ENCODE data around the gene FRK.
"Not testable (repeated sequence)": the region's sequence is repeated elsewhere in the genome, so short reads cannot be mapped to it uniquely, and the experiment has no call there.

The FRK gene

DNA sequence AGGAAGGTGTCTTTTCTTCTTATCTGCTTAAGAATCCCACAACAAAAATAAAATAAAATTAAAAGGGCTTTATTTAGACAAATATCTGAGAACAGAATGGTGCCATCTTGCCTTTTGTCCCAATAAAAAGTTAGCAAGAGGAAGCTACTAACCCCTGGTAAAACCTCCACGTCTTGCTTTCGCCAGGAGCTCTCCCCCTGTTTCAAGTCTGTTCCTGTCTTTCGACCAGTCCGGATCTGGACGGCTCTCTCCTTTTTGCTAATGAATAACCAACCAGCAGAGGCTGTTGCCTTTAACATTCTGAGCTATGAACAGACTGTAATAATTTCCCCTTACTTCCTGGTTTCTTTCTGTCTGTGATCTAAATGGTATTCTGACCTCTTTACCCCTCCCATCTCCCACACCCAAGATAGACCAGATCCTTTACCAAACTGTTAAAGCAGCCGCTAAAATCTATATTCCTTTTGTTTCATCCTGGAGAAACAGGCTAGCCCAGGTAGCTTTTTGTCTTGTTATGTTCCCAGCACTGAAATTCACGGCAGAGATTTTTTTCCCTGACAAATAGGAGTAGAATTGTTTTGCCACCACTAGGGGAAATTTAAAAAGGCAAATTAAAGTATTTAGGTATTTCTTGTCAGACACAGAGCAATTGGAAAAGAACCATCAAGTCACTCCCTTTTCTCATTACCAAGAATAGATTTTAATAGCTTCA is at the start of gene FRK:
TSS of gene FRK (minus strand) at position 320 of the 712 bp plus-strand sequence. CDS start 580 bp downstream, outside the sequence.
- peak; percentile 49 for DNase-seq (ENCODE audit: low spot score)

DNA sequence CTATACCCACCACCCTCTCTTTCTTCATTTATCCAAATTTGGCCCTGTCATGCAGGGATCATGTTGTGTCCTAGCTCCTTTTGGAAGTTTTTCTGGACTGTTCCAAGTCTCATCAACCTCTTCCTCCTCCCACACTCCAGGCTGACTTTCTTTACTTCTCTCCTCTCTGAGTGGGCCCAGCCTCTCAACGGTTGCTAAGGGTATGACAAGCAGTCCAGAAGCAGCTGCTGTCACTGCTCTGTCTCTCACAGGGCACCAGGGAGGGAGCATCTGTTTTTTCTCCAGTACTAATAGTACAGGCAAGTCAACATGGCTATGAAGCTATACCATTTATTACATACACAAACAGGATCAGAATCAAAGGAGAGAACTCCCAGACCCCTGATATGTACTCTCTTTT is 48.1 kb upstream of the FRK start:
- DNase-seq (ENCODE audit: low spot score), result no peak

DNA sequence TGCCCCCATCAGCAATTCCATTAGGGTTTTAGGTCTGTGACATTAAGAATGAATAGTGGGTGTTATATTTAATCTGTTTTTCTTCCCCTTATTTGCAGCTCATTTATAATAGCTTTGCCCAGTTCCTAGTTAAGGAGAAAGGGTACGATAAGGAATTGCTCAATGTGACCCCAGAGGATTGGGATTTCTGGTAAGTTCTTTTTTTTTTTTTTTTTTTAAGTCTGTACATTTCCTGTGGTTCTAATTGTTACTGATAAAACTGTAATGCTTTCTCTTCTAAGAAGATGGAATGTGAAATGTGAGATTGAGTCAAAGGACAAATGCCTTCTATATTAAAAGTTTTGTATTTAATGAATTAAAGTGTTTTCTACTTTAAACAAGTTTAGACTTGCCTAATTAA is 45.5 kb upstream of the FRK start:
- DNase-seq (ENCODE audit: low spot score), result peak; percentile 25

- no peak for DNase-seq (ENCODE audit: low spot score)
These were observed 44.6 kb upstream of the FRK start for GRCh38 chr6:116105247-116105646.

- no peak for DNase-seq (ENCODE audit: low spot score)
These were observed 43.9 kb upstream of the FRK start for GRCh38 chr6:116104636-116105035.

DNA sequence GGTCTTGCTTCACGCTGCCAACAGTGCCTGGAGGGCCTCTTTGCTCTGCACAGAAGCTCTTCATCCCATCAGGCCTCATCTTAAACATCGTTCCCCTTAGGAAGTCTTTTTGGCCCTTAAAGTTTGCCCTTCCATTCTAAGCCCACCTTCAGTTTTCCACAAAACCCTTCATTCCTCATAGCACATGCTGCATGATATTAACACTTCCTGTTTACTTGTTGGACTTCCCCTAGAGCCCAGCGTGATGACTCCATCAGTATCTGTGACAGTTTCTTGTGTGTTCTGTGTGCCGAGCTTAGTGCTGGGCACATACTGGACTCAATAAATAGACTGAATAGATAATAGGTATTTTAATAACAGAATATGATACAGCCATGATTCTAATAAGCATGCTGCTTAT is 42.2 kb upstream of the FRK start:
- no peak for DNase-seq (ENCODE audit: low spot score)

GRCh38 chr6:116101790-116102189 is 41.1 kb upstream of the FRK start:
- DNase-seq (ENCODE audit: low spot score), result no peak

GRCh38 chr6:116101302-116101718 is 40.6 kb upstream of the FRK start:
- DNase-seq (ENCODE audit: low spot score), result no peak

DNA sequence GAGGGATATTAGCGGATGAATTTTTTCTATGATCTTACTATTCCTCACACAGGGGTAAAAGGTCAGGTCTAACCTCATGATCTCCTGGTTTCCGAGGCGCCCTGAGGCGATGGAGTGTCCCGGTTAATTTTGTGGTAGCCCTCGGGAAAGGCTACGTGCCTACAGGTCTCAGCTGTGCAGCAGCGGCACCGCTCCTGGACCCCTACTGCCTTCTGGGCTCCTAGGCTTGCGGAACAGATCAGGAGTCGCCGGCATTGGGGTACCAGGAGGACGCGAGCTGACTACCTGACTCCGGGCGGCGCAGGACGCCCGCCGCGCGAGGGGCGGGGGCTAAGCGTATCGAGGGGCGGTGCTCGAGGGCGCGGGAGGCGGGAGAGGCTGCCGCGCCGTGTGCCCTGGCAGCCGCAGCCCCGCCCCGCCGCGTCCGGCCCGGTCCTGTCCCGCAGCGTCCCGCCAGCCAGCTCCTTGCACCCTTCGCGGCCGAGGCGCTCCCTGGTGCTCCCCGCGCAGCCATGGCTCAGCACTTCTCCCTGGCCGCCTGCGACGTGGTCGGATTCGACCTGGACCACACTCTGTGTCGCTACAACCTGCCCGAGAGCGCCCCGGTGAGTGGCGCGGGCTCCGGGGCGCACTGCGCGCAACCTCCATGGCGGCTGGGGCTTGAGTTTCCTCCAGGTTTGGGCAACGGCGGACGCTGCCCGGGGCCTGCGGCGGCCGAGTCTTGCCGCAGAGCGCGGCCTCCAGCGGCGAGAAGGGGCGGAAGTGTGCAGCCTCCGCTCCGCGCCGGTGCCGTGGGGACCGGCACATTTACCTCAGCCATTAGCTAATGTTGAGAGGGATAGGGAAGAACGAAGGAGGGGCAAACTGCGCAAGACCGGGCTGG is 40.0 kb upstream of the FRK start, which contains the start of gene NT5DC1:
TSS of gene NT5DC1 (plus strand) at position 435 of the 883 bp plus-strand sequence. CDS start at position 513, 78 bp downstream.
- peak; percentile 95 for DNase-seq (ENCODE audit: low spot score)

GRCh38 chr6:116099036-116099435 is 38.3 kb upstream of the FRK start:
- DNase-seq (ENCODE audit: low spot score), result no peak

DNA sequence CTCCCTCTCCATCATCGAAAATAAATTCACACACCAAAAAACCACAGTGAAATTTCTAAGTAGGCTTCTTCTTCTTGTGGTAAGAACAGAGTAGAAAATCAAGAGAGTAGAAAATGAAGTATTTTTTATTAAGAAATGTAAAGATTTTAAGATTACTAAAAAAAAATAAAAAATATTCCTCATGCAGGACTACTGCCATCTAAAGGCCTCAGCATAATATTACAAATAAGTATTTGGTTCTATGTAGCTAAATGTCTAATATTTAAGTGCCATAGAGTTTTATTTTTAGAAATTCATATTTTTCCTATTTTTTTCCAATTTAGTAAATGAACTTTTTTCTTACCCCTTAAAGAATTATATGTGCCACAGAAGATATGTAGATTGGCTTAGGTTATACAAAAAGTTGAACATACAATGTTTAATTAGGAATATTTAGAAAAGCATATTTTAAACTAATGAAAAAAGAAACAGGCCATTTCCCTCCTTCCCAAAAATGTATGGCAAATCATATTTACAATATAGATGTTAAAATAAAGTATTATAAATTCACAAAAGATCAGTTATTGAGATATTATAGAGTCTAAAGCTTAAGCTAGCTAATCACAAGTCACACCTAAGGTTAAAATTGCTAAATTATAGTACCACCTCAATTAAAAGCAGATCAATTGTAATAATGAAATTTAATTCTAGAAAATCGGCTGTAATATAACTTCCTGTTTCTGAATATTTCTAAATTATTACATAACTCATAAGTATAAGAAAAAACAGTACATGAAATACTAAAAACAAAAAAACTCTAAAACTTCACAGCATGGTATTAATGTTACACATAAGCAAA is 36.5 kb upstream of the FRK start:
- peak; percentile 47 for DNase-seq (ENCODE audit: low spot score)

DNA sequence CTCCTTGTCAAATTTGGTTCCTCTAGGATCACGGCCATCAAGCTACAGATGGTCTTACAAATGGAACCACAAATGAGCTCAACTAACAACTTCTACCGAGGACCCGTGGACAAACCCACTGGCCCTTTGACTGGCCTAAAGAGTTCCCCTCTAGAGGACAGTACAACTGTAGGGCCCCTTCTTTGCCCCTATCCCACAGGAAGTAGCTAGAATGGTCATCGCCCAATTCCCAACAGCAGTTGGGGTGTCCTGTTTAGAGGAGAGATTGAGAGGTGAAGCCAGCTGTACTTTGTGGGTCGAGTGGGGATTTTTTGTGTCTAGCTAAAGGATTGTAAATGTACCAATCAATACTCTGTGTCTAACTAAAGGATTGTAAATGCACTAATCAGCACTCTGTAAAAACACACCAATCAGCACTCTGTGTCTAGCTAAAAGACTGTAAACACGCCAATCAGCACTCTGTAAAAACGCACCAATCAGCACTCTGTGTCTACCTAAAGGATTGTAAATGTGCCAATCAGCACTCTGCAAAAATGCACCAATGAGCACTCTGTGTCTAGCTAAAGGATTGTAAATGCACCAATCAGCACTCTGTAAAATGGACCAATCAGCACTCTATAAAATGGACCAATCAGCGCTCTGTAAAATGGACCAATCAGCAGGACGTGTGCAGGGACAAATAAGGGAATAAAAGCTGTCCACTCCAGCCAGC is 35.5 kb upstream of the FRK start:
- not testable (repeated sequence) for DNase-seq (ENCODE audit: low spot score)

DNA sequence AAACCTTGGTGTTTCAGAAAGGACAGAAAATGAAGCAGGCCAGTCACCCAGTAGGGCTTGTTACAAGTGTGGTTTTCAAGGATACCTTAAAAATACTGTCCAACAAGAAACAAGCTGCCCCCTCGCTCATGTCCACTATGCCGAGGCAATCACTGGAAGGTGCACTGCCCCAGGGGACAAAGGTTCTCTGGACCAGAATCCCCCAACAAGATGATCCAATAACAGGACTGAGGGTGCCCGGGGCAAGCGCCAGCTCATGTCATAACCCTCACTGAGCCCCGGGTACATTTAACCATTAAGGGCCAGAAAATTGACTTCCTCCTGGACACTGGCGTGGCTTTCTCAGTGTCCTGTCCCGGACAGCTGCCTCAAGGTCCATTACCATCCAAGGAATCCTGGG is 33.4 kb upstream of the FRK start:
- no peak for DNase-seq (ENCODE audit: low spot score)

- no peak for DNase-seq (ENCODE audit: low spot score)
These were observed 29.6 kb upstream of the FRK start for GRCh38 chr6:116090251-116090650.

DNA sequence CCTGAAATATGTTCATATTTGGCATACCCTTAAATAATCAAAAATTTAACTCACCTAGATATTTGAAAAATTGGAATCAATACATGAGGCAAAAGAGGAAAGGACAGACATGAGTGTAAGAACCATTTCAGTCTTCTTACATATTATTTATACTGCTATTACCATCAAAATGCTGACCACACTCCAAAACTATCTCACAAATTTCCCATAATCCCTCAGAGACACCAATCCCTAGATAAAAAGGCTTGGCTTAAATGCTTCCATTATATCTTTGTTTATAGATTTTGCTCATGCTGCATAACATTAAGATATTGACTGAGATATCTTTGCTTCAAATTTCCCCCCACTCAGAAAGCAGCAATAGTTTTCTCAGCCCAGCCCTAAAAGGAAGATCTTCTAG is 28.3 kb upstream of the FRK start:
- no peak for DNase-seq (ENCODE audit: low spot score)

- DNase-seq (ENCODE audit: low spot score), result peak; percentile 37
These were observed 26.8 kb upstream of the FRK start for GRCh38 chr6:116087437-116088027.

DNA sequence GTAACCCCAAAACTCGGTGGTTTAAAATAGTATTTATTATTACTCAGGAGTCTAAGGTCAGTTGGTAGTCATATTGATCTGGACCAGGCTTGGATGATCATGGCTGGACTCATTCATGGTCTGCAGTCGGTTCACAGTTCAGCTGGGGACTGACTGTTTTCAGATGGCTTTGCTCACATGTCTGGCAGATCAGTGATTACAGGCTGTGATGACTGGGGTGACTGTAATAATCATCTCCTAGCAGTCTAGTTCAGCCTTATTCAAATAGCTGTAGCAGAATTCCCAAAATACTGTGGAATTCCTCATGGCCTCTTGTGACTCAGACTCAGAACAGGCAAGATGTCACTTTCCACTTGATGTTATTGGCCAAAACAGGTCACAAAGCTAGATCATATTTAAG is 23.6 kb upstream of the FRK start:
- no peak for DNase-seq (ENCODE audit: low spot score)

GRCh38 chr6:116083052-116083451 is 22.4 kb upstream of the FRK start:
- no peak for DNase-seq (ENCODE audit: low spot score)

- DNase-seq (ENCODE audit: low spot score), result no peak
These were observed 18.3 kb upstream of the FRK start for GRCh38 chr6:116078945-116079344.

GRCh38 chr6:116078522-116078921 is 17.8 kb upstream of the FRK start:
- no peak for DNase-seq (ENCODE audit: low spot score)

DNA sequence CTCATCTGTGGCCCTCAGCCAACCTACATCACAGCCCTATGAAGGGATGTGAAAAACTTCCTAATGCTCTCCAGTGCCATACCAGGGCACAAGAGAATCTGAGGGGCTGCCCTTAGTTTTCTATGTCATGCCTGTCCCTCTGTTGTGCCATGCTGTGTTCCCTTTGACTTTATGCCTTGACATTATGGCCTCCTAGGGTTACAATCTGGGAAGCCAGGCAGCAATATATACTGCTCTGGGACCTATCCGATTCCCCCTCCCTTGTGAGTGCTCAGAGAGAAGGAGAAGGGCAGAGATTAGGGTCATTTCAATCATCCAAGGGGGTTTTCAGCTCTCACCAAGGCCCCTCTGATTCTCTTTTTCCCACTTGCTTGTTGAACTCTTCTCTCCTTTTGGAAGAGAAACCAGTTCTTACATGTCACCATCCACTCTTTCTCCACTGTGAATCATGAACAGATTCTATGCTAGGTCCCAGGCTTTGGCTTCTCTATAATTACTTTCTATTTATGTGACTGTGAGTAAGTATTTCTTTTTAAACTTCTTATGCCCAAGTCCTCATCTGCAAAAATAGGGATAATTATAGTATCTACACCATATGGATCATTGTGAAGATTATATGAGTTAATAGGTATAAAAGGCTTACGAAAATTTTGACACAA is 14.2 kb upstream of the FRK start:
- DNase-seq (ENCODE audit: low spot score), result no peak
